ENCODE data around the gene SUCLG2. TPM values are rescaled to one million over a fixed set of nuclear protein-coding genes. Genes with fewer than 3 reads are reported as not detected.

The SUCLG2 gene
- total RNA-seq, 1 experiment from 2014 or later, result 22.3 TPM

DNA sequence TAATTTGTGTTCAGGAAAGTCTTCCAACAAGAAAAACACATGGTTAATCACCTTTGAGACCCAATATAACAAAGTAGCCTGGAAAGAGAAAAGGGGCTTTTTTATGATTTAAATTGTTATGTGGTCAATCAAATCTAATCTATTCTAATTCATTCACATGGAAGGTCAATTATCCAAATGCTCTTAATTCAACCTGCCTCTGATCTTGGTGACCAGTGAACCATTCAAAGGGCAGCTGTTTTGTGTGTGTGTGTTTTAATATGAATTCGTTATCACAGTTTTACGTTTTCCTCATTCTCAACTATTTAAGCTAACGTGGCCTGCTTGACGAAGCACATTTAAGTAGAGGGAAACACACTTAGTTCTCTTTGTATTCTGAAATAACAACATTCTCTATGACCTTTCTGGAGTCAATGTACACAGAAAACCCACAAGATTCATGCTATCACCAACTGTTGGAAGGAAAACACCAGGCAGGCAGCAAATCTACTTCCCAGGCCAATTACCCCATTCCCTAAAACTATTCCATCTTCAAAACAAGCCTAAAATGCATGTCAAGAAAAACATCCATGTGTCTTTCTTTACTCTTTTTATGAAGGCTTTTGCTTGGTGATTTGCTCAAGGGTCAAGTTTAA, 195.4 kb downstream of the SUCLG2 start:
- Histone ChIP-seq H3K27me3 (ENCODE audit: low read length) (no peaks in the 10 kb centered on the region), H3K4me3 (ENCODE audit: low read length) (no peak overlapping the region), H3K36me3 (ENCODE audit: low read depth, low read length) (no peaks in the 10 kb centered on the region), H3F3A (ENCODE audit: low read length, unreplicated experiment) (no peaks in the 10 kb centered on the region), H4K20me1 (ENCODE audit: low read length) (no peaks in the 10 kb centered on the region), H3K79me2 (ENCODE audit: low read length) (no peaks in the 10 kb centered on the region), H3K27ac (ENCODE audit: low read length) (peak overlapping the region; percentile 58), H3K9me3 (ENCODE audit: low read length) (no peaks in the 10 kb centered on the region), H3K9ac (ENCODE audit: low read length) (no peak overlapping the region), H2AFZ (ENCODE audit: low read length) (no peak overlapping the region), H3K9me2 (replicated peaks; ENCODE audit: low read length) (no peaks in the 10 kb centered on the region), H3K4me2 (ENCODE audit: low read length) (no peak overlapping the region), H3K4me1 (ENCODE audit: insufficient read depth, low read length) (peaks cover 7% of the 10 kb centered on the region; the same call in 1 of the 2 replicates)
- no TSS peak for BruUV-seq (replicated peaks)
- ATAC-seq, result no peak
- DNase-seq, result no peak
- POLR2A ChIA-PET (ENCODE audit: unreplicated experiment), result no interaction called here
- TF ChIP-seq, protein P1, sequence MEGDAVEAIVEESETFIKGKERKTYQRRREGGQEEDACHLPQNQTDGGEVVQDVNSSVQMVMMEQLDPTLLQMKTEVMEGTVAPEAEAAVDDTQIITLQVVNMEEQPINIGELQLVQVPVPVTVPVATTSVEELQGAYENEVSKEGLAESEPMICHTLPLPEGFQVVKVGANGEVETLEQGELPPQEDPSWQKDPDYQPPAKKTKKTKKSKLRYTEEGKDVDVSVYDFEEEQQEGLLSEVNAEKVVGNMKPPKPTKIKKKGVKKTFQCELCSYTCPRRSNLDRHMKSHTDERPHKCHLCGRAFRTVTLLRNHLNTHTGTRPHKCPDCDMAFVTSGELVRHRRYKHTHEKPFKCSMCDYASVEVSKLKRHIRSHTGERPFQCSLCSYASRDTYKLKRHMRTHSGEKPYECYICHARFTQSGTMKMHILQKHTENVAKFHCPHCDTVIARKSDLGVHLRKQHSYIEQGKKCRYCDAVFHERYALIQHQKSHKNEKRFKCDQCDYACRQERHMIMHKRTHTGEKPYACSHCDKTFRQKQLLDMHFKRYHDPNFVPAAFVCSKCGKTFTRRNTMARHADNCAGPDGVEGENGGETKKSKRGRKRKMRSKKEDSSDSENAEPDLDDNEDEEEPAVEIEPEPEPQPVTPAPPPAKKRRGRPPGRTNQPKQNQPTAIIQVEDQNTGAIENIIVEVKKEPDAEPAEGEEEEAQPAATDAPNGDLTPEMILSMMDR (conservative IDR thresholded peaks at IDR 0.05; ENCODE audit: low read depth, low read length), result no peak
- TF ChIP-seq EZH2phosphoT487 (IDR thresholded peaks at IDR 0.05; ENCODE audit: borderline replicate concordance, low read length) (no peak), EZH2 (IDR thresholded peaks at IDR 0.05; ENCODE audit: low read length, unreplicated experiment) (no peak)
- CTCF ChIA-PET, result no interaction called here
- intact Hi-C loops (cut with micrococcal nuclease), result no loop called here

DNA sequence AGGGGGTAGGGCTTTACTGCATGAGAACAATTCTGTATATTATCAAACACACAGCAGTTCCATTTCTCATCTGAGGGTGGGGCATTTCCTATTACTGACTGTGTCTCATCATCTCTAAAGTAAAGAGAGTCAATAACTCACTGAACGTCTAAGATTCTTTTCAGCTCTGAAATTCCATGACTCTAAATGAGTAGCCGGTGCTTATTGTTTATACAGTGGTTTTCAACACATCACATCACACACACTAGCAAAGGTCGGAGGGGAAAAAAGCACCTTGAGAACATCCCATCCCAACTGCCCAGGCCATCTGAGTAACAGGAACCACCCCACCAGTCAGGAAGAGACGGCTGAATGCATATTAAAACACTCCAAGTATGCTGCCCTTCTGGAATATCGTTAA, 196.0 kb downstream of the SUCLG2 start:
- no TSS peak for BruUV-seq (replicated peaks)

DNA sequence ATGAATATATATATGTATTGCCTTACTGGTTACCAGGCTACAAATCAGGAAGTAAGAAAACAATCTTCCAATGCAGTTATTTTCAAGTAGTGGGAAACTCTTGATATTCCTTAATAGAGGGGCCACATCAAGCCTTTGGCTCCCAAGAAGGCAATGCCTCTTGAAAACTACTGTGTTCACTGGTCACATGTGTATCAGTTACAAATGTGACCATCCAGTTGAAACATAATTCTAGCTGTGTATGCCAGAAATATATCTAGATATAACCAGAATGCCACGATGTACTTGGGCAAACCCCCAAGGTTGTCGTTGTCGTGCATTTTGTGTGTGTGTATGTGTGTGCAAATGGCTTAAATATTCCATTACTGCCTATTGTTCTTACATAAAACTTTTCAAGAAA, 200.8 kb downstream of the SUCLG2 start:
- Histone ChIP-seq H3K36me3 (ENCODE audit: low read depth, low read length) (no peaks in the 10 kb centered on the region), H3K9me3 (ENCODE audit: low read length) (no peaks in the 10 kb centered on the region), H3K4me2 (ENCODE audit: low read length) (no peak overlapping the region), H3F3A (ENCODE audit: low read length, unreplicated experiment) (no peaks in the 10 kb centered on the region), H2AFZ (ENCODE audit: low read length) (no peak overlapping the region), H3K79me2 (ENCODE audit: low read length) (no peaks in the 10 kb centered on the region), H4K20me1 (ENCODE audit: low read length) (no peaks in the 10 kb centered on the region), H3K27me3 (ENCODE audit: low read length) (no peaks in the 10 kb centered on the region), H3K9ac (ENCODE audit: low read length) (no peak overlapping the region), H3K4me3 (ENCODE audit: low read length) (no peak overlapping the region), H3K4me1 (ENCODE audit: insufficient read depth, low read length) (peaks cover 7% of the 10 kb centered on the region; the same call in 1 of the 2 replicates), H3K9me2 (replicated peaks; ENCODE audit: low read length) (no peaks in the 10 kb centered on the region), H3K27ac (ENCODE audit: low read length) (no peak overlapping the region)
- ChIA-PET POLR2A (ENCODE audit: unreplicated experiment) (no interaction called here), CTCF (no interaction called here)
- no TSS peak for BruUV-seq (replicated peaks)
- intact Hi-C loops (cut with micrococcal nuclease), result no loop called here
- ATAC-seq, result no peak
- no peak for DNase-seq
- no peak for TF ChIP-seq EZH2 (IDR thresholded peaks at IDR 0.05; ENCODE audit: low read length, unreplicated experiment)
- no peak for TF ChIP-seq EZH2phosphoT487 (IDR thresholded peaks at IDR 0.05; ENCODE audit: borderline replicate concordance, low read length)
- TF ChIP-seq, protein P1 (conservative IDR thresholded peaks at IDR 0.05; ENCODE audit: low read depth, low read length), result no peak

More for the DNA sequence above, 196.0 kb downstream of the SUCLG2 start:
- H4K20me1 ChIP-seq (ENCODE audit: low read length), result no peaks in the 10 kb centered on the region
- TF ChIP-seq EZH2phosphoT487 (IDR thresholded peaks at IDR 0.05; ENCODE audit: borderline replicate concordance, low read length), result no peak
- no peak for TF ChIP-seq EZH2 (IDR thresholded peaks at IDR 0.05; ENCODE audit: low read length, unreplicated experiment)
- TF ChIP-seq, protein P1 (conservative IDR thresholded peaks at IDR 0.05; ENCODE audit: low read depth, low read length), result peak; percentile 32; the same call in 1 of the 2 replicates
- ChIA-PET POLR2A (ENCODE audit: unreplicated experiment) (no interaction called here), CTCF (no interaction called here)
- peaks cover 7% of the 10 kb centered on the region; the same call in 1 of the 2 replicates for H3K4me1 ChIP-seq (ENCODE audit: insufficient read depth, low read length)
- no peak overlapping the region for H3K4me2 ChIP-seq (ENCODE audit: low read length)
- no peaks in the 10 kb centered on the region for H3K9me2 ChIP-seq (replicated peaks; ENCODE audit: low read length)
- ATAC-seq (peak; percentile 76), DNase-seq (peak; percentile 57)
- H3K4me3 ChIP-seq (ENCODE audit: low read length), result no peak overlapping the region
- no peak overlapping the region for H3K9ac ChIP-seq (ENCODE audit: low read length)
- no peaks in the 10 kb centered on the region for H3K27me3 ChIP-seq (ENCODE audit: low read length)
- H2AFZ ChIP-seq (ENCODE audit: low read length), result no peak overlapping the region
- H3F3A ChIP-seq (ENCODE audit: low read length, unreplicated experiment), result no peaks in the 10 kb centered on the region
- H3K27ac ChIP-seq (ENCODE audit: low read length), result peak overlapping the region; percentile 58
- H3K79me2 ChIP-seq (ENCODE audit: low read length), result no peaks in the 10 kb centered on the region
- H3K36me3 ChIP-seq (ENCODE audit: low read depth, low read length), result no peaks in the 10 kb centered on the region
- no peaks in the 10 kb centered on the region for H3K9me3 ChIP-seq (ENCODE audit: low read length)
- intact Hi-C loops (cut with micrococcal nuclease), result no loop called here
